Activated CD8-positive, alpha-beta memory T cell treated with anti-CD3 and anti-CD28 coated beads for 1 hour (primary cell): ENCODE data around the gene ARID3C.

Experiments used
- DNase-seq, 2 donors: peaks; one replicate each; pipeline ENCODE4 v3.0.0-alpha.2; 2020; ENCODE audit warnings: low read depth in 1 of 2; ENCODE audit errors: extremely low read depth in 1 of 2

The ARID3C gene, protein sequence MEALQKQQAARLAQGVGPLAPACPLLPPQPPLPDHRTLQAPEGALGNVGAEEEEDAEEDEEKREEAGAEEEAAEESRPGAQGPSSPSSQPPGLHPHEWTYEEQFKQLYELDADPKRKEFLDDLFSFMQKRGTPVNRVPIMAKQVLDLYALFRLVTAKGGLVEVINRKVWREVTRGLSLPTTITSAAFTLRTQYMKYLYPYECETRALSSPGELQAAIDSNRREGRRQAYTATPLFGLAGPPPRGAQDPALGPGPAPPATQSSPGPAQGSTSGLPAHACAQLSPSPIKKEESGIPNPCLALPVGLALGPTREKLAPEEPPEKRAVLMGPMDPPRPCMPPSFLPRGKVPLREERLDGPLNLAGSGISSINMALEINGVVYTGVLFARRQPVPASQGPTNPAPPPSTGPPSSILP

DNA sequence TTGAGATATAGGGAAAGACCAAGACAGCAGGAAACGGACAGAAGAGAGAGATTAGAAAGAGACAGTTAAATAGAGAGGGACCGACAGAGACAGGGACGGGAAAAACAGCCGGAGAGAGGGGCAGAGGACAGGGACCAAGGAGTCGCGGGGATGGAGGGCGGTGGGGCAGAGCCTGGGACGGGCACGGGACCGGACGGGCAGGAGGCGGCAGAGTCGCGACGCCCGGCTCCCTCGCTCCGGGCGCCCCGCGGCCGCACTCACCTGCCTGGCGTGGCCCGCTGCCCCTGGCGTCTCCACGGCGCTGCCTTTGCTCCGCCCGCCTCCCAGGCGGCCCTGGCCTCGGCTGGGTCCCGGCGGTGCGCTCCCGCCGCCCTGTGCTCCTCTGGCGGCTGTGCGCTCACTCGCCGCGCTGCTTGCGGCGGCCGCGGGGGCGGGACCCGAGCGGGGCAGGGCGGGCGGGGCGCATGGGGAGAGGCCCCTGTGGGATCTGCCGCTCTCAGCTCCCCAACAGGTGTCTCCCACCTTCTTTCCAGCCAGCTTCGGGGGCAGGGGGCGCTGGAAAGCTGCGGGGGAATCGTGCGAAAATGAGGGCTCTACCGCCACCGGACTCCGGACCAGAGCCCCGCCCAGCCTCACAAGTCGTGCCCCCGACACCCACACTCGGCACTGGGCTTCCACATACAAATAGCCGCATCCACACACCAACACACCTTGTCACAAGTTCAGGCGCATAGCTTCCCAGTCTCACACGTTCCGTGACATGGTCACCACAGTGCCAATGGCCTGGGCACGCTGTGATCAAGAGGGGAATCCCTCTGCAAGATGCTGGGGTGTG is at the start of gene ARID3C:
ARID3C (minus strand) TSS at position 411 of the 835 bp plus-strand sequence. CDS start 1,052 bp downstream, outside the sequence.
- DNase-seq = peak in 1 of 2 donors; percentile 39

DNA sequence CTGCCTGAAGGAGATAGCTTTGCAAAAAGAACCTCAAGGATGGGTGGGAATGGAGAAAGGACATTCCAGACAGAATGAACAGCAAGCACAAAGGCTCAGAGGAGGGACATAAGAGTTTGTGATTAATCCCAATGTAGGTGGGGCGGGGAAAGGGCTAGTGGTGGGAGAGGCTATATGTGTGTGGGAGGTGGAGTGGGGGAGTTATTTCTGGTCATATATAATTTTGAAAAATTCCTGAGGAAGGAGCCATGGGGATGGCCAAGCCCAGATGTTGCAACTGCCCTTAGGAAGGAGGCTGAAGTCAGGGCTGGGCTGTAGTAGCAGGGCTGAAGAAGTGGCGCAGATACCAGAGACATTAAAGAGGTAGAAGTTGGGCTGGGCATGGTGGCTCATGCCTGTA is 47.0 kb upstream of the ARID3C start:
- no peak for DNase-seq

DNA sequence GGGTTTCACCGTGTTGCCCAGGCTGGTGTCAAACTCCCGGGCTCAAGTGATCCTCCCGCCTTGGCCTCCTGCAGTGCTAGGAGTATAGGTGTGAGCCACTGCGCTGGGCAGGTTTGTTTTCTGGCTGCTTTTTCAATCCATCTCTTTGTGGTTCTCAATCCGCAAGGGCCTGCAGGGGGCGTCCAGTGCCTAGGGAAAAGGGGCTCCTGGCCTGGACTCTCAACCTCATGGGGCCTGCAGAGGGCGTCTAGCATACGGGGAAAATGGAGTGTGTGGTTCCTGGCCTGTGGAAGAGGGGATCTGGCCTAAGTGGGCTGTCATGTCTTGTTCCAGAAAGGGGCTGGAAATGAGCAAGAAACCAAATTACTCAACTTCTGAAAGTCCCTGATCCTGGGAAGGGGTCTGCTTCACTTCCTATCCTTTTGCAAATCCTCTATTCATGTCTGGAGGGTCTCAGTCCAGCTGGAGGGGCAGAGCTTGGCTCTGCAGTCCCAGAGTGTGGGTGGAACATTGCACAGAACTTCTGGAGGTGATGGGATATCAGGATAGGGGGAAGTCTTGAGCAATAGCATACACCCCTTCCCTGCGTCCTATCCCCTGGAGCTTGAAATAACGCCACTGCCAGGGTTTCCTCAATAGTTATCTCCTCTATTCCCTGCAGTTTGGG is 46.3 kb upstream of the ARID3C start:
- peak in 1 of 2 donors; percentile 40 for DNase-seq

DNA sequence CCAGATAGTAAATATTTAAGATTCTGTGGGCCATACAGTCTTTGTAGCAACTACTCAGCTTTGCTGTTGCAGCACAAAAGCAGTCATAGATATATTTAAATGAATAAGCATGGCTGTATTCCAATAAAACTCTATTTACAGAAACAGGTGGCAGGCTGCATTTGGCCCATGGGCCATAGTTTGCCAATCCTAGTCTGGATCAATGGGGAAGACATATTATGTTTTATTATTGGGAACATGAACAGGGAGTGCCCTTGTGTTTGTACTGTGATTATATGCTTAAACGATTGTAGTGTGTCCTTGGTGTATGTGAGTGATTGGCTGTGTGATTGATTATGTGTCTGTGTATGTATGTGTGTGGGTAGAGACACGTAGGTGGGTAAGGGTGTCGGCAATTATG is 45.6 kb upstream of the ARID3C start:
- DNase-seq = no peak

DNA sequence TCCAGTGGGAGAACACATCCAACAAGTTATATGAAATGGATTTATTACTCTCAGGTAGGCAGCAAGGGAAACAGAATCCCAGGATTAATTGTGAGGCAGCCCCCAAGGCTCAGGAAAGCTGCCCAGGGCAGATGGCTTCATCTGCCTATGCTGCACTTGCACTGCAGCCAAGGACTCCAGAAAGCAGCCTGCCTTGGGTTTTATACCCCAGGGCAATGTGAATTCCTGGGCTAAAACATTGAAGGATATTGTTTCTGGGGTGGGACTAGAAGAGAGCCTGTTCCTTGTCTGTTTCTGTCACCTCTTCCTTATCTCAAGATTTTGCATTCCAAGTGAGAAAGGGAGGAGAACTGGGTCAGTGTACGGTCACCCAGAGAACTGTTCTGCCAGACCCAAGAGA is 42.4 kb upstream of the ARID3C start:
- DNase-seq = no peak

DNA sequence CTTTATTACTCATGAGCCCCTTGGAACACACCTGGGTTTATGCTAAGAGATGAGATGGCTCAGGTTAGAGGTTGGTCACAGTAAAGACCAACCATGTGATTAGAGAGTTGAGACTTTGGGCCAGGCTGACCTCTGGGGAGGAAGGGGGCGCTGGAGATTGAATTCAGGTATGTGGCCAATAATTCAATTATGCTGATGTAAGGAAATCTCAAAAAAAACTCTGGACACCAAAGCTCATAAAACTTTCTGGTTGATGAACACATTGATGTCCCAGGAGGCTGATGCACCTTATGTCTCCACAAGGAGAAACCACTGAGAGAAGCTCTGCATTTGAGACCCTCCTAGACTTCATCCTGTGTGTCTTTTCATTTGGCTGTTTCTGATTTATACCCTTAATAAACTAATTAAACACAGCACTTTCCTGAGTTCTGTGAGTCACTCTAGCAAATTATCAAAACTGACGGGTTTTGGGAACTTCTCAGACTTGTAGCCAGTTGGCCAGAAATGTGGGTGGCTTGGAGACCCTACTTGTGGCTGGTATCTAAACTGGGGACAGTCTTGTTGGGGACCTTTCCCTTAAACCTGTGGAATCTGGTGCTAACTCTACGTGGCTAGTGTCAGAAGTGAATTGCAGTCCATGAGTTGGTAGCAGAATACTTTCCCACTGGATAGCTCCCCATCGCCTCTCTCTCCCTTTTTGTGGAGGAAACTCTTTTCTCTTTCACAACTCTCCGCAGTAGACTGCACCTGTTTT is 41.1 kb upstream of the ARID3C start:
- DNase-seq = no peak

DNA sequence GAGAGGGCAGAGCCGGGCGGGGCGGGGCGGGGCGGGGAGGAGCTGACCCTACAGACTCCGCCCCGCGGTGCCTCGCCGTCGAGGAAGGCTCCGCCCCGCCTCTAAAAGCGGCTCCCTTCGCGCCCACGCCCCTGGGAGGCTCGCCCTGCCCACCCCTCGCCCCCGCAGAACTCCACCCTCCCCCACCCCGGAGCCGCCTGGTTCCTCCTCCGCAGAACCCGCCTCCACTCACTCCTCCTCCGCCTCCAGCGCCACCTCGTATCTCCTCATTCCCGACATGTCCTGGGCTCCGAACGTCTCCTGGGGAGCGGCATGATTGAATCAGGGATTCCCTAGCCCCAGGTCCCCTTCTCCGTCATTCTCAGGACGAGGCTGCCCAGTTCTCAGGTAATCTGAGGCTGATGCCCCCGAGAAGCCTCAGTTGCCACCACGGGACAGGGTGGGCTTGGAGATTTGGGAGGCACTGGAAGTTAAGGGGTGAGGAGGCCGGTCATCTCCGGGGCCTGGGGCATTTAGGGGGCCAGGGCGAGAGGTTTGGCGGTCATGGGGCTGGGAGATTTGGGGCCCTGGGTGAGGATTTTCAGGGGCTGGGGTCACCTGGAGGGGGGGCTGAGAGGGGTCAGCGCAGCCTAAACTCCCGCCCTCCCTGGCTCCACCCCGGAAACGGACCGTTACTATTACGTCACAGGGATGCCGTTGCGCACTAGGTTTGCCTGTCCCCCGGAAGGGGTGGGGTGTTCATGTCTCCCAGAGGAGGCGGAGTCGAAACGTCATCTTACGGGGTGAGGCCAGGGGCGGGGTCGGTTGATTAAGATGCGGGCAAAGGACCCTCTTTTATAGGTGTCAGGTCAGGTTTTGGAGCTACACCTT is 36.8 kb upstream of the ARID3C start:
- peak; percentile 74 to 81 for DNase-seq

DNA sequence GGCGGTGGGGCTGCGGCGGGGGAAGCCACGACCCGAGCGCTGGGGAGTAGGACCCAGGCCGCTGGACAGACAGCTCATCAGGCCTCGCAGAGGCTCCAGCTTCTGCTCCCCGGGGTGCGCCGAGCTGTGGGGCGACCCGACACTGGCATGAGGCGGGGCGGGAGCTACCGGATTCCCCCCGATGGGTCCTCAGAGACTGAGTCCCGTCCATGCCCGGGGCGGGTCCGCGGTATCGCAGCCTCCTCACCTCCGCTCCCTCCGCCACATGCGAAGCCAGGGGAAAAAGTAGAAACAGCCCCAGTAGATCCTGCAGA is 36.2 kb upstream of the ARID3C start:
- DNase-seq = no peak

DNA sequence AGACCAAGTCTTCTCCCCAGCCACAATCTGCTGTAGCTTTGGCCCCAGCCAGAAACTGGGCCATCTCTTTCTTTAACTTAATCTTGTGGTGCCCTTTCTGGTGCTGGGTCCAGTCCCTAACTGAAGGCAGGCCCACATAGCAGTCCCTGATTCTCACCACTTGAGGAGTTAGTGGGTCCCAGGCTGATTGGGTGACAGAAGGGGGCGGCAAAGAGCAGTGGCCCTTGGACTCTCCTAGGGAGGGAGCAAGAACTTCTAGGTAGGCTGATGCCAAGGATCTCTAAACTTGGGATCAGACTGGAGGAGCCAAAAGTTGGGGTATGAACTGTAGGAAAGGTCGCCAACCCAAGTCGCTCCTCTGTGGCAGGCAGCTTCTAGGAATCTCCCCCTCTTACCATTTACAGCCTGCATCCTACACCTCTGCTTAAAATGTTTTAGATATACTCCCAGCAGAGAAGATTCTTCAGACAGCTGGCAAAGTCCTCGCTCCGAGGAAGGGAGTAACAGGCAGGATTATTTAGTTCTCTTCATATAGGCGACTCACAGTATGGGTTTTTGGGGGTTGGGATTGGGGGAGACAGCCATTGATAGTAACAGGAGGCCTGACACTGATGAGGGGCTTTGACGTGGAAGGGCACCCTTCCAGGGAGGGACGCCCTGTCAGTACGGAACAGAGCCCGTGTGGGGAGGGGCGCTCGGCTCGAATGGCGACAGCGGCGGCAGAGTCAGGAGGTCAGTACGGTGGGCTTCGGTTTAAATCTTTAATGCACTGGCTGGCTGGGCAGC is 35.6 kb upstream of the ARID3C start:
- peak in 1 of 2 donors; percentile 54 for DNase-seq

DNA sequence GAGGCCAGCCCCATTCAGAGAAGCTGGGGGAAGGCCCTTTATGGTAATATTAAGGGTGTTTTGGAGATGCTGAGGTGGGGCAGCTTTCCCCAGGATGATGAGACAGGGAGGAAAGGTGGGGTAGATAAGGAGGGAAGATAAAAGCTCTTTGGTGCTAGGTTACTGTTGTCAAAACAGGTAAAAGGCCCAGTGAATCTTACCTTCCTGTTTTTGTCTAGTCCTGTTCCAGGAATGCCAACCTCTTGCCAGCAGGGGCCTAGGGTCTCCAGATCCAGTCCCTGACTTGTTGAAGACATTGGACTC is 34.4 kb upstream of the ARID3C start:
- no peak for DNase-seq

DNA sequence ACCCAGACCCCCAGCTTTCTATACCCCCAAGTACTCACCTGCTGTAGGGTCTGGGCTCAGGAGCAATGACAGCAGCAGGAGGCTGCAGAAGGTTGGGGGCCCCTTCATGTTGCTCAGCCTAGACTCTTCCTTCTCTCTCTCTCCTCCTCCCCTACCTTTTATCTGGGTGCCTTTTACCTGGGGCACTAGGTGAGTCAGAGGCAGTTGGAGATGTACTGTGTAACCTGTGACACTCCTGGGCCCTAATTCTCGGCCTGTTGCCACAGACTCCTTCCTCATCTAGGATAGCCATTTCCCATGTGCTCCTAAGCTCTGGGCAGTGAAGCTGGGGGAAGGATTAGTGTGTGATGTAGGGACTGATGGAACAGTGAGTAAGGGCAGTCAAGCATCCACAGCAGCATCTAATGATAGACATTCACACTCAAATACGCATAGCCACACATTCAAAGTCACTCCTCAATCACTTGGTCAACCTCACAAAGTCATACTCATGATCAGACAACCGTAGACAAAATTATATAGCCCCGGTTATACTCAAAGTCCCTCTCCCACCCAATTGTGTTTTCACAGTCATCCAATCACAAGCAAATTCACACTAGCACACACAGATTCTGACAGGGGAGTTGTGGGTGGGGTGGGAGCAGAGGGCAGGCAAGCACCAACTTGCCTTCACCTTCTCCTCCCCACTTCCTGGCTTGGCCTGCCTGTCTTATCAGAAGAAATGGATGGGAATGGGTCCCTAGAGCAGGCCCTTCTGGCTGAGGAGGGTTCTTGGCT is 33.8 kb upstream of the ARID3C start, which contains the start of gene CCL27:
CCL27 (minus strand) TSS at position 132 of the 777 bp plus-strand sequence; CDS start at position 108, 24 bp downstream.
- DNase-seq = no peak

DNA sequence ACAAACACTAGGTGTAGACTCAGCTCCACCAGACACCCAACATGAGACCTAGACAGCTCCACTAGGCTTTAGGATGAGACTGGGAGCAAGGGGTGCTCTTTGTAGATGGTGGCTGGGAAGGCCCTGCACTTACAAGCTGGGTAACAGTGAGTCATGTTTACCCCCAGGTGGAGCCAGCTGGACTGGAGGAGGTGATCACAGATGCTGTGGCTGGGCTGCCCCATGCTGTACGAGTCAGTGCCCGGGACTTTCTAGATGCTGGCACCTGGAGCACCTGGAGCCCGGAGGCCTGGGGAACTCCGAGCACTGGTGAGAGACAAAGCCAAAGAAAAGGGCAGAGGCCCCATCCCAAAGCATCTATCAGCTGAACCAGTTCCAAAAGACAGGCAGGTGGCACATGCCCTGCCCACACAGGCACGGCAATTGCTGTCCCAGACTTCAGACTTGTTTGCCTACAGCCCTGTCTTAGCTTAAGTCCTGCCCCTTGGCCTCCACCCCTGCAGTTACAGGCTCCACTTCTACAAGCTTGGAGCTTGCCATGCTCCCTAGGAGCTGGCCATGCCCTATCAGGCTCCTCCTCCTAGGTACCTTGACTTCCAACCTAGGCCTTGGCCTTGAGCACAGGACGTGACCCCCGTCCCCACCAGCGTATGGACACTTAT is 30.9 kb upstream of the ARID3C start:
- no peak for DNase-seq

DNA sequence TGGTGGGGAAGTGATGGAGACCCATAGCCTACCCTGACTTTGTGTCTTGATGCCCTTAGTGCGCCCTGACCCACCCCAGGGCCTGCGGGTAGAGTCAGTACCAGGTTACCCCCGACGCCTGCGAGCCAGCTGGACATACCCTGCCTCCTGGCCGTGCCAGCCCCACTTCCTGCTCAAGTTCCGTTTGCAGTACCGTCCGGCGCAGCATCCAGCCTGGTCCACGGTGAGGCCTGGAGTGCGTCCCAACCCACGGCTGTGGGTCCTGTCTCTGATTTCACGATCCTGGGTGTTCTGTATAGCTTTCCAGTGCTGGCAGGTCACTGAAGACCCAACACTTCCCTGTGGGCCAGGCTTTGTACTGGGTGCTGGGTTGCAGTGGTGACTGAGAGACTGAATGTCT is 29.6 kb upstream of the ARID3C start:
- DNase-seq = no peak

DNA sequence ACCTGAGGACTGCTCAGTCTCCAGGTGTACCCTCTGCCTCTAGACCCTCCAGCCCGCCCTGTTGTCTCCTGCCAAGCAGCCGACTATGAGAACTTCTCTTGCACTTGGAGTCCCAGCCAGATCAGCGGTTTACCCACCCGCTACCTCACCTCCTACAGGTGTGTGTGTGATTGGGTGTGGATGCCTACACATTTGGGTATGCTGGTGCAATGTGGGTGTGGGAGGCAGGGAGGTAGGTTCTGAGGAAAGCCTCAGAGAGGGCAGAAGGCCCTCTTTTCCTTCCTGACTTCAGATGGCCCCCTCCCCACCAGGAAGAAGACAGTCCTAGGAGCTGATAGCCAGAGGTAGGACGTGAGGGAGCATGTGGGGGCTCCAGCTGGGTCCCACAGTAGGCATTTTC is 28.1 kb upstream of the ARID3C start:
- DNase-seq = no peak

DNA sequence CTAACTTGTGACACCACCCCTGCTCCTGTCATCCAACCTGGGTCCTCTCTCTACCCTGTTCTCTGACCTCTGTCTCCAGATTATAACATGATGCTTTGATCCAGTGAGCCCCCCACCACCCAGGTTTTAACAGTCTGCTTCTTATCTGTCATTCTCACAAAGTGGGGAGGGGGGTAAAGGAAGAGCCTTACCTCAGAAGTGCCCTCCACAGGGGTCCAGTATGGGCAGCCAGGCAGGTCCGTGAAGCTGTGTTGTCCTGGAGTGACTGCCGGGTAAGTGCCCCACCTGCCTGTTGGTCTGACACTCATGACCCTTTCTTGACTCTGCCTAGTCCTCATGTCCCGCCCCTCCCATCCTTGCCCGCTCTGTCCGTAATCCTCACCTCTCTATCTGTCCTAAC is 26.5 kb upstream of the ARID3C start:
- no peak for DNase-seq

DNA sequence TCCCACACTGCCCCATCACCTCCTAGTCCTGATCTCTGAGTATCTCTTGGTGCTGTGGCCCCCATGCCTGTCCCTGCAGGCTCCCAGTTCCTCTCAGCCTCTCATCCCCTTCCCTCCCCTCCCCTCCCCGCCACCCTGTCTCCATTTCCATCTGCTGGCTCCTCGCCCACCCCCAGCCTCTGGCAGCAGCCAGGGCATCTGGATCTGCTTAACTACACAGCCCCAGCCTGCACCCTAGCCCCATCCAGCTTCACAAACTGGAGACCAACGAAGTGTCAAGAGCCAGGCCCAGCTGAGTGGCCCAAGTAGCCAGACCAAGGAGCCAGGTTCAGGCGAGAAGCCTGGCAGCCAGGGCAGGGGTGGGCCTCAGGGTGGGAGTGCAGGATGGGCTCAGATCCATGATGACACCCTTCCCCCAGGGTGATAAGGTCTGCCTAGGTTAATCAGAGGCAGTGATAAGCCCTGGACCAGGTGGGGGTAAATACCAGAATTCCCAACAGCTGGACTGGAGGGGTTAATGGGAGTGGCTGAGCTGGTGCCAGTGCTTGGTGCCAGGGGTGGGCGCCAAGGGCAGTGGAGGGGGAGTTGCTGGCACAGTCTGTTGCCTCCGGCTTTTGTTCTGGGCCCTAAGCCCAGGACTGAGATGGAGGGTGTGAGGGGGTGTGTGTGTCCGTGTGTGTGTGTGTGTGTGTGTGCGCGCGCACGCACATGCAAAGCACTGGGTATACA is 25.6 kb upstream of the ARID3C start:
- DNase-seq = no peak
